HEK293 (cell line): ENCODE data around the gene IGF2R.

Experiments used
- HOXA7 ChIP-seq: sonication (generic); formaldehyde crosslinking; IDR thresholded peaks from 2 replicates; pipeline ENCODE4 v1.8.1; 2022; ENCODE audit warnings: missing genetic modification reagents, borderline replicate concordance
- KLF10 ChIP-seq: fragments of 450-650 bp; IDR thresholded peaks from 2 replicates; pipeline ENCODE4 v1.5.1; 2018; ENCODE audit warnings: missing biosample characterization, mild to moderate bottlenecking, missing genetic modification characterization
- MEIS1 ChIP-seq: sonication (generic); formaldehyde crosslinking; IDR thresholded peaks from 2 replicates; pipeline ENCODE4 v1.8.1; 2022; ENCODE audit warnings: missing genetic modification reagents, mild to moderate bottlenecking, borderline replicate concordance
- MYNN ChIP-seq: fragments of 450-650 bp; formaldehyde crosslinking; IDR thresholded peaks from 2 replicates; pipeline ENCODE4 v1.5.1; 2016; ENCODE audit warnings: missing biosample characterization, missing genetic modification characterization, borderline replicate concordance
- SALL2 ChIP-seq: fragments of 450-650 bp; formaldehyde crosslinking; IDR thresholded peaks from 2 replicates; pipeline ENCODE4 v1.5.0; 2017; ENCODE audit warnings: missing biosample characterization, mild to moderate bottlenecking, missing genetic modification characterization, borderline replicate concordance
- ZBTB7A ChIP-seq: fragments of 450-650 bp; formaldehyde crosslinking; IDR thresholded peaks from 2 replicates; pipeline ENCODE4 v1.5.1; 2016; ENCODE audit warnings: low read depth, missing biosample characterization, missing genetic modification characterization
- ZEB2 ChIP-seq: fragments of 450-650 bp; formaldehyde crosslinking; IDR thresholded peaks from 2 replicates; pipeline ENCODE4 v1.5.1; 2016; ENCODE audit warnings: missing biosample characterization, missing genetic modification characterization
- ZFP37 ChIP-seq: fragments of 450-650 bp; formaldehyde crosslinking; IDR thresholded peaks from 2 replicates; pipeline ENCODE4 v1.5.1; 2016; ENCODE audit warnings: missing biosample characterization, missing genetic modification characterization
- ZFP69B ChIP-seq: fragments of 450-650 bp; formaldehyde crosslinking; IDR thresholded peaks from 2 replicates; pipeline ENCODE4 v1.5.1; 2016; ENCODE audit warnings: missing biosample characterization, missing genetic modification characterization
- ZNF121 ChIP-seq: fragments of 450-650 bp; formaldehyde crosslinking; IDR thresholded peaks from 2 replicates; pipeline ENCODE4 v1.5.1; 2016; ENCODE audit warnings: missing biosample characterization, missing genetic modification characterization
- ZNF175 ChIP-seq: fragments of 450-650 bp; formaldehyde crosslinking; IDR thresholded peaks from 2 replicates; pipeline ENCODE4 v1.5.1; 2016; ENCODE audit warnings: missing biosample characterization, missing genetic modification characterization
- ZNF202 ChIP-seq: fragments of 450-650 bp; formaldehyde crosslinking; IDR thresholded peaks from 2 replicates; pipeline ENCODE4 v1.5.1; 2016; ENCODE audit warnings: missing biosample characterization, missing genetic modification characterization, borderline replicate concordance
- ZNF239 ChIP-seq: fragments of 450-650 bp; formaldehyde crosslinking; IDR thresholded peaks from 2 replicates; pipeline ENCODE4 v1.5.1; 2016; ENCODE audit warnings: missing biosample characterization, missing genetic modification characterization
- ZNF37A ChIP-seq: fragments of 450-650 bp; IDR thresholded peaks from 2 replicates; pipeline ENCODE4 v1.5.1; 2018; ENCODE audit warnings: missing biosample characterization, missing genetic modification characterization
- ZNF394 ChIP-seq: fragments of 450-650 bp; formaldehyde crosslinking; IDR thresholded peaks from 2 replicates; pipeline ENCODE4 v1.5.1; 2016; ENCODE audit warnings: missing biosample characterization, missing genetic modification characterization, mild to moderate bottlenecking, moderate library complexity, borderline replicate concordance
- ZNF423 ChIP-seq: fragments of 450-650 bp; formaldehyde crosslinking; IDR thresholded peaks from 2 replicates; pipeline ENCODE4 v1.5.1; 2016; ENCODE audit warnings: missing biosample characterization, missing genetic modification characterization
- ZNF433 ChIP-seq: fragments of 450-650 bp; formaldehyde crosslinking; IDR thresholded peaks from 2 replicates; pipeline ENCODE4 v1.5.1; 2016; ENCODE audit warnings: missing biosample characterization, missing genetic modification characterization, low read depth
- ZNF473 ChIP-seq: fragments of 450-650 bp; formaldehyde crosslinking; IDR thresholded peaks from 2 replicates; pipeline ENCODE4 v1.5.1; 2017; ENCODE audit warnings: missing biosample characterization, missing genetic modification characterization
- ZNF510 ChIP-seq: fragments of 450-650 bp; formaldehyde crosslinking; IDR thresholded peaks from 2 replicates; pipeline ENCODE4 v1.5.1; 2018; ENCODE audit warnings: mild to moderate bottlenecking, missing genetic modification characterization, missing biosample characterization; ENCODE audit not compliant: insufficient replicate concordance
- ZNF514 ChIP-seq: fragments of 450-650 bp; formaldehyde crosslinking; IDR thresholded peaks from 2 replicates; pipeline ENCODE4 v1.5.1; 2016; ENCODE audit warnings: missing biosample characterization, missing genetic modification characterization
- ZNF529 ChIP-seq: fragments of 450-650 bp; formaldehyde crosslinking; IDR thresholded peaks from 2 replicates; pipeline ENCODE4 v1.5.1; 2017; ENCODE audit warnings: missing genetic modification characterization, missing biosample characterization; ENCODE audit not compliant: insufficient replicate concordance
- ZNF548 ChIP-seq: fragments of 450-650 bp; formaldehyde crosslinking; IDR thresholded peaks from 2 replicates; pipeline ENCODE4 v1.5.1; 2016; ENCODE audit warnings: missing biosample characterization, missing genetic modification characterization
- ZNF600 ChIP-seq: fragments of 450-650 bp; formaldehyde crosslinking; IDR thresholded peaks from 2 replicates; pipeline ENCODE4 v1.5.1; 2016; ENCODE audit warnings: missing biosample characterization, missing genetic modification characterization
- ZNF621 ChIP-seq: fragments of 450-650 bp; formaldehyde crosslinking; IDR thresholded peaks from 2 replicates; pipeline ENCODE4 v1.5.1; 2017; ENCODE audit warnings: missing biosample characterization, missing genetic modification characterization
- ZNF747 ChIP-seq: fragments of 450-650 bp; formaldehyde crosslinking; IDR thresholded peaks from 2 replicates; pipeline ENCODE4 v1.5.1; 2016; ENCODE audit warnings: missing biosample characterization, missing genetic modification characterization
- ZNF768 ChIP-seq: fragments of 450-650 bp; formaldehyde crosslinking; IDR thresholded peaks from 2 replicates; pipeline ENCODE4 v1.5.1; 2018; ENCODE audit warnings: missing biosample characterization, mild to moderate bottlenecking, missing genetic modification characterization
- ZNF837 ChIP-seq: fragments of 450-650 bp; formaldehyde crosslinking; IDR thresholded peaks from 2 replicates; pipeline ENCODE4 v1.5.1; 2016; ENCODE audit warnings: missing biosample characterization, missing genetic modification characterization
- ZSCAN23 ChIP-seq: fragments of 450-650 bp; formaldehyde crosslinking; IDR thresholded peaks from 2 replicates; pipeline ENCODE4 v1.5.1; 2016; ENCODE audit warnings: missing biosample characterization, missing genetic modification characterization
- TF ChIP-seq, protein P1 (sequence below): fragments of 450-650 bp; formaldehyde crosslinking; optimal IDR thresholded peaks from 2 replicates; pipeline ENCODE3; 2016; ENCODE audit warnings: missing biosample characterization, mild to moderate bottlenecking, missing genetic modification characterization
- TF ChIP-seq, protein P2 (sequence below): fragments of 450-650 bp; formaldehyde crosslinking; IDR thresholded peaks from 2 replicates; pipeline ENCODE4 v1.5.1; 2016; ENCODE audit warnings: missing biosample characterization, missing genetic modification characterization
- TF ChIP-seq, protein P3 (sequence below): fragments of 450-650 bp; formaldehyde crosslinking; IDR thresholded peaks from 2 replicates; pipeline ENCODE4 v1.5.1; 2016; ENCODE audit warnings: missing biosample characterization, missing genetic modification characterization
- TF ChIP-seq, protein P4 (sequence below): fragments of 450-650 bp; formaldehyde crosslinking; IDR thresholded peaks from 2 replicates; pipeline ENCODE4 v1.5.1; 2016; ENCODE audit warnings: missing biosample characterization, missing genetic modification characterization
- TF ChIP-seq, protein P5 (sequence below): fragments of 450-650 bp; formaldehyde crosslinking; IDR thresholded peaks from 2 replicates; pipeline ENCODE4 v1.5.1; 2016; ENCODE audit warnings: missing biosample characterization, missing genetic modification characterization

The IGF2R gene

DNA sequence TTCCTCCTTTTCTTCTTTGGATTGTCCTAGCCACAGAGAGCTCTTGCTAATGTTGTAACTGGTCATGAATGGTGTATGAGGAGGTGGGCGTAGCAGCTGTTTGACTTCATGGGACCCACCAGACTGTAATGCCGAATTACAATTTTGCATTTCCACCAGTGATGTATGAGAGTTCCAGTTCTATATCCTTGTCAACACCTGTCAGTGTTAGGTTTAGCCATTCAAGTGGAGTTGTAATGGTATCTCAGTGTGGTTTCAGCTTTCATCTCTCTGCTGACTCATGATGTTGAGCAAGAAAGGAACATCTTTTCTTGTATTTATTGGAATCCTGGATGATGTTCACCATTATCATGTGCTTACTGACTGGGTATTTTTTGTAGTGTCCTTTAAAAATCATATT is 5.1 kb downstream of the IGF2R start (continued):
- TF ChIP-seq, protein P1, sequence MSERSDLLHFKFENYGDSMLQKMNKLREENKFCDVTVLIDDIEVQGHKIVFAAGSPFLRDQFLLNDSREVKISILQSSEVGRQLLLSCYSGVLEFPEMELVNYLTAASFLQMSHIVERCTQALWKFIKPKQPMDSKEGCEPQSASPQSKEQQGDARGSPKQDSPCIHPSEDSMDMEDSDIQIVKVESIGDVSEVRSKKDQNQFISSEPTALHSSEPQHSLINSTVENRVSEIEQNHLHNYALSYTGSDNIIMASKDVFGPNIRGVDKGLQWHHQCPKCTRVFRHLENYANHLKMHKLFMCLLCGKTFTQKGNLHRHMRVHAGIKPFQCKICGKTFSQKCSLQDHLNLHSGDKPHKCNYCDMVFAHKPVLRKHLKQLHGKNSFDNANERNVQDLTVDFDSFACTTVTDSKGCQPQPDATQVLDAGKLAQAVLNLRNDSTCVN (tag by site-specific recombination), result no peak
- TF ChIP-seq, protein P2, sequence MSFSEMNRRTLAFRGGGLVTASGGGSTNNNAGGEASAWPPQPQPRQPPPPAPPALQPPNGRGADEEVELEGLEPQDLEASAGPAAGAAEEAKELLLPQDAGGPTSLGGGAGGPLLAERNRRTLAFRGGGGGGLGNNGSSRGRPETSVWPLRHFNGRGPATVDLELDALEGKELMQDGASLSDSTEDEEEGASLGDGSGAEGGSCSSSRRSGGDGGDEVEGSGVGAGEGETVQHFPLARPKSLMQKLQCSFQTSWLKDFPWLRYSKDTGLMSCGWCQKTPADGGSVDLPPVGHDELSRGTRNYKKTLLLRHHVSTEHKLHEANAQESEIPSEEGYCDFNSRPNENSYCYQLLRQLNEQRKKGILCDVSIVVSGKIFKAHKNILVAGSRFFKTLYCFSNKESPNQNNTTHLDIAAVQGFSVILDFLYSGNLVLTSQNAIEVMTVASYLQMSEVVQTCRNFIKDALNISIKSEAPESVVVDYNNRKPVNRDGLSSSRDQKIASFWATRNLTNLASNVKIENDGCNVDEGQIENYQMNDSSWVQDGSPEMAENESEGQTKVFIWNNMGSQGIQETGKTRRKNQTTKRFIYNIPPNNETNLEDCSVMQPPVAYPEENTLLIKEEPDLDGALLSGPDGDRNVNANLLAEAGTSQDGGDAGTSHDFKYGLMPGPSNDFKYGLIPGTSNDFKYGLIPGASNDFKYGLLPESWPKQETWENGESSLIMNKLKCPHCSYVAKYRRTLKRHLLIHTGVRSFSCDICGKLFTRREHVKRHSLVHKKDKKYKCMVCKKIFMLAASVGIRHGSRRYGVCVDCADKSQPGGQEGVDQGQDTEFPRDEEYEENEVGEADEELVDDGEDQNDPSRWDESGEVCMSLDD, result no peak
- TF ChIP-seq KLF10 (tag by site-specific recombination) (no peak), ZNF433 (tag by site-specific recombination) (no peak), HOXA7 (CRISPR knock-in tag) (no peak), SALL2 (tag by site-specific recombination) (no peak), ZNF600 (peak; percentile 25; the same call in 1 of the 2 replicates), ZNF747 (no peak), ZNF837 (tag by site-specific recombination) (no peak), ZNF548 (tag by site-specific recombination) (no peak), ZNF121 (tag by site-specific recombination) (no peak), ZFP69B (peak; percentile 54; the same call in 1 of the 2 replicates), ZNF202 (tag by site-specific recombination) (no peak), ZNF510 (tag by site-specific recombination) (no peak), ZSCAN23 (tag by site-specific recombination) (no peak), ZNF394 (tag by site-specific recombination) (peak; percentile 25; the same call in 1 of the 2 replicates), ZEB2 (tag by site-specific recombination) (peak; percentile 50; the same call in 1 of the 2 replicates), ZBTB7A (no peak), ZNF529 (tag by site-specific recombination) (no peak), ZFP37 (tag by site-specific recombination) (no peak), ZNF768 (tag by site-specific recombination) (no peak), ZNF473 (tag by site-specific recombination) (no peak), ZNF175 (tag by site-specific recombination) (no peak), ZNF514 (tag by site-specific recombination) (no peak), ZNF239 (tag by site-specific recombination) (no peak), ZNF37A (tag by site-specific recombination) (no peak), MYNN (tag by site-specific recombination) (no peak), MEIS1 (CRISPR knock-in tag) (no peak), ZNF423 (tag by site-specific recombination) (no peak), ZNF621 (tag by site-specific recombination) (no peak)
- TF ChIP-seq, protein P3, sequence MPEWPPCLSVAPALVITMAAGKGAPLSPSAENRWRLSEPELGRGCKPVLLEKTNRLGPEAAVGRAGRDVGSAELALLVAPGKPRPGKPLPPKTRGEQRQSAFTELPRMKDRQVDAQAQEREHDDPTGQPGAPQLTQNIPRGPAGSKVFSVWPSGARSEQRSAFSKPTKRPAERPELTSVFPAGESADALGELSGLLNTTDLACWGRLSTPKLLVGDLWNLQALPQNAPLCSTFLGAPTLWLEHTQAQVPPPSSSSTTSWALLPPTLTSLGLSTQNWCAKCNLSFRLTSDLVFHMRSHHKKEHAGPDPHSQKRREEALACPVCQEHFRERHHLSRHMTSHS (tag by site-specific recombination), result no peak
- TF ChIP-seq, protein P4, sequence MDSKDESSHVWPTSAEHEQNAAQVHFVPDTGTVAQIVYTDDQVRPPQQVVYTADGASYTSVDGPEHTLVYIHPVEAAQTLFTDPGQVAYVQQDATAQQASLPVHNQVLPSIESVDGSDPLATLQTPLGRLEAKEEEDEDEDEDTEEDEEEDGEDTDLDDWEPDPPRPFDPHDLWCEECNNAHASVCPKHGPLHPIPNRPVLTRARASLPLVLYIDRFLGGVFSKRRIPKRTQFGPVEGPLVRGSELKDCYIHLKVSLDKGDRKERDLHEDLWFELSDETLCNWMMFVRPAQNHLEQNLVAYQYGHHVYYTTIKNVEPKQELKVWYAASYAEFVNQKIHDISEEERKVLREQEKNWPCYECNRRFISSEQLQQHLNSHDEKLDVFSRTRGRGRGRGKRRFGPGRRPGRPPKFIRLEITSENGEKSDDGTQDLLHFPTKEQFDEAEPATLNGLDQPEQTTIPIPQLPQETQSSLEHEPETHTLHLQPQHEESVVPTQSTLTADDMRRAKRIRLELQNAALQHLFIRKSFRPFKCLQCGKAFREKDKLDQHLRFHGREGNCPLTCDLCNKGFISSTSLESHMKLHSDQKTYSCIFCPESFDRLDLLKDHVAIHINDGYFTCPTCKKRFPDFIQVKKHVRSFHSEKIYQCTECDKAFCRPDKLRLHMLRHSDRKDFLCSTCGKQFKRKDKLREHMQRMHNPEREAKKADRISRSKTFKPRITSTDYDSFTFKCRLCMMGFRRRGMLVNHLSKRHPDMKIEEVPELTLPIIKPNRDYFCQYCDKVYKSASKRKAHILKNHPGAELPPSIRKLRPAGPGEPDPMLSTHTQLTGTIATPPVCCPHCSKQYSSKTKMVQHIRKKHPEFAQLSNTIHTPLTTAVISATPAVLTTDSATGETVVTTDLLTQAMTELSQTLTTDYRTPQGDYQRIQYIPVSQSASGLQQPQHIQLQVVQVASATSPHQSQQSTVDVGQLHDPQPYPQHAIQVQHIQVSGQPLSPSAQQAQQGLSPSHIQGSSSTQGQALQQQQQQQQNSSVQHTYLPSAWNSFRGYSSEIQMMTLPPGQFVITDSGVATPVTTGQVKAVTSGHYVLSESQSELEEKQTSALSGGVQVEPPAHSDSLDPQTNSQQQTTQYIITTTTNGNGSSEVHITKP (tag by site-specific recombination), result no peak
- TF ChIP-seq, protein P5, sequence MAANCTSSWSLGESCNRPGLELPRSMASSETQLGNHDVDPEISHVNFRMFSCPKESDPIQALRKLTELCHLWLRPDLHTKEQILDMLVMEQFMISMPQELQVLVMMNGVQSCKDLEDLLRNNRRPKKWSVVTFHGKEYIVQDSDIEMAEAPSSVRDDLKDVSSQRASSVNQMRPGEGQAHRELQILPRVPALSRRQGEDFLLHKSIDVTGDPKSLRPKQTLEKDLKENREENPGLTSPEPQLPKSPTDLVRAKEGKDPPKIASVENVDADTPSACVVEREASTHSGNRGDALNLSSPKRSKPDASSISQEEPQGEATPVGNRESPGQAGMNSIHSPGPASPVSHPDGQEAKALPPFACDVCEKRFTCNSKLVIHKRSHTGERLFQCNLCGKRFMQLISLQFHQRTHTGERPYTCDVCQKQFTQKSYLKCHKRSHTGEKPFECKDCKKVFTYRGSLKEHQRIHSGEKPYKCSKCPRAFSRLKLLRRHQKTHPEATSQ (tag by site-specific recombination), result no peak
